HG02678 (cell line): ENCODE data around the gene ZNRF3.
"Not testable (repeated sequence)": the region's sequence is repeated elsewhere in the genome, so short reads cannot be mapped to it uniquely, and the experiment has no call there.

Source experiments
- ATAC-seq: cut with Tn5 transposase; IDR thresholded peaks from one replicate; pipeline ENCODE4 v1.9.1; 2021; ENCODE audit warnings: mild to moderate bottlenecking, moderate library complexity; ENCODE audit not compliant: unreplicated experiment

Gene ZNRF3

GRCh38 chr22:28929197-28929596 lies 45.8 kb downstream of the ZNRF3 start:
- ATAC-seq: no peak

- ATAC-seq: no peak
These were observed 47.1 kb downstream of the ZNRF3 start for GRCh38 chr22:28930357-28931007.

GRCh38 chr22:28931844-28932567 lies 48.6 kb downstream of the ZNRF3 start:
- no peak for ATAC-seq

- ATAC-seq: no peak
These were observed 49.9 kb downstream of the ZNRF3 start for GRCh38 chr22:28933321-28933720.

GRCh38 chr22:28934026-28934425 lies 50.7 kb downstream of the ZNRF3 start:
- no peak for ATAC-seq

- no peak for ATAC-seq
These were observed 51.8 kb downstream of the ZNRF3 start for GRCh38 chr22:28935140-28935539.

- no peak for ATAC-seq
These were observed 52.3 kb downstream of the ZNRF3 start for GRCh38 chr22:28935713-28936112.

DNA sequence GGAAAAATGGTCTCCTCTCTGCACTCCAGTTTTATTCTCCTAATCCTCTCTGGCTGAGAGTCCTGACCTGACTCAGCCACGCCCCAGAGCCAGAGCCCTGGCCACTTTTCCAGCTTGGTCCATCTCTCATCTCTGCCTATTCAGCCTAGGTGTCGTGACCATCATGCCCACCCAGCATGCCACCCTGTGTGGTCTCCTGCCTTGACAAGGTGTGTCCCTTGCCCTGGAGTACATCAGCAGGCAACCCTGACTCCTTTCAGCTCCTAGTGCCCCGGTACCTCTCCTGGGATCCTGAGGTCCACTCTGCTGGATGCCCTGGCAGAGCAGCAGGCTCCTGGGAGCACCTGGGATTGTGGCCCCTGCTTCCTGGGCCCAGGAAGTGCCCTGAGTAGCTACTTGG lies 52.8 kb downstream of the ZNRF3 start:
- ATAC-seq: no peak

DNA sequence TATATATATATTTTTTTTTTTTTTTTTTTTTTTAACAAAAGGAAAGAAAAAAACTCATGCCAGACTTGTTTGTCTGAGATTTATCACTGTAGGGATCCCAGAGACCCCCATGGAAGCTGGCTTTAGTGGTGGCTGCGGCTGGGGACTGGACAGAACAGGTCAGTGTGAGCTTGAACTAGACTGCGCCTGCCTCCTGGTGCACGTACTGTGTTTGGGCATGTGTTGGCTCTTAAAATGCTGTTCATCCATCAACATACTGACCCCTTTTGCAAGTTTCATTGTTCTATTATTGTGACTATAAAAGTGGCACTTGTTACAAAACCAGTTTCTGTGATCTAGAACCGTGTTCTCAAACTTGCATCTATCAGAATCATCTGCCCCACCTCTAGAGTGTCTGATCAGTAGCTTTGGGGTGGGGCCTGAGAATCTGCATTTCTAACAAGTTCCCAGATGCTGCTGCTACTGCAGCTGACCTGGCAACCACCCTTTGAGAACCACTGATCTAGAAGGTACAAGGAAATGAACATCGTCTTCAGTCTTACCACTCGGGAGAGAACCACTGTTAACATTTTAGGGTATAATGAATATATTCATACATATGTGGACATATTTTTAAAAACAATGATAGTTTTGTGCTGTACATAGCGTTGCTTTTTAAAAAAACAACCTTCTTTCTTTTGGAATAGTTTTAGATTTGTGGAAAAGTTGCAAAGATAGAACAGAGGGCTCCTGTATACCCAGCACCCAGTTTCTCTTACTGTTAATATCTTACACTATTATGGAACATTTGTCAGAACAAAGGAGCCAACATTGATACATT lies 54.0 kb downstream of the ZNRF3 start:
- no peak for ATAC-seq

GRCh38 chr22:28938286-28938833 lies 55.0 kb downstream of the ZNRF3 start:
- no peak for ATAC-seq

- no peak for ATAC-seq
These were observed 56.0 kb downstream of the ZNRF3 start for GRCh38 chr22:28939394-28939793.

GRCh38 chr22:28939932-28940331 lies 56.6 kb downstream of the ZNRF3 start:
- no peak for ATAC-seq

DNA sequence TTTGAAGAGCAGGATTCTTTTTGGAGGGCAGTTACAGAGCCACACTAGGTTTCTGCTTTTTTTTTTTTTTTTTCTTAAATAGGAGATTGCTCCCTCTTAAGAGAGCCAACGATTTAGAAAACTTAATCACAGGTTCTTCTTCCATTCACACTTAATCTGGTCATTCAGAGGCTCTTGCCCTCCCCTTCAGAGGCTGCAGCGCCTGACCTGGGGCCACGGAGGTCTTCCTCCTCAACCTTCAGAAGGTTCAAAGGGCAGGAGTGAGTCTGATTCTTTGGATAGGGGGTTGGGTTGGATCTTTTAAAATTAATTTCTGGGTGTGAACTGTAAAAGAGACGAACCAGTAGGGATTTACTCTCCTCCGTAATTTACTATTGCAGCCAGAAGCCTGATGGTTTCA lies 57.1 kb downstream of the ZNRF3 start:
- ATAC-seq: no peak

DNA sequence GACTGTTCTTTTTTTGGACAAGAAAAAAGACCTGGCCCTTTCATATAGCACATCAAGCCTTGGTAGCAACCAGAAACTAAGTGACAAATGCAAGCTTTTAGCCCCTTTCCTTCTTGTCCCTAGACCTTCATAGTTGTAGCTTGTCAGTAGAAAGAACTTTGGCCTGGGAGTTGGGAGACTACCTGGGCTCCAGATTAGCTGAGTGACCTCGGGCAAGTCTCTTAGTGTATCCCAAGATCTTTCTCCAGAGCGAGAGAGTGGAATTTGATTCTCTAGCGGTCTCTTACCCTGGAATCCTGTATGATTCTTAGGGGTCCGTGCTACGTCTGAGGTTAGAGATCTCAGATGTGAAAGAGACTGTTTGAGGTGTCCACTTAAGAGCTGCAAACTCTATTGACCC lies 59.0 kb downstream of the ZNRF3 start:
- no peak for ATAC-seq

GRCh38 chr22:28942801-28943500 lies 59.6 kb downstream of the ZNRF3 start:
- ATAC-seq: no peak

DNA sequence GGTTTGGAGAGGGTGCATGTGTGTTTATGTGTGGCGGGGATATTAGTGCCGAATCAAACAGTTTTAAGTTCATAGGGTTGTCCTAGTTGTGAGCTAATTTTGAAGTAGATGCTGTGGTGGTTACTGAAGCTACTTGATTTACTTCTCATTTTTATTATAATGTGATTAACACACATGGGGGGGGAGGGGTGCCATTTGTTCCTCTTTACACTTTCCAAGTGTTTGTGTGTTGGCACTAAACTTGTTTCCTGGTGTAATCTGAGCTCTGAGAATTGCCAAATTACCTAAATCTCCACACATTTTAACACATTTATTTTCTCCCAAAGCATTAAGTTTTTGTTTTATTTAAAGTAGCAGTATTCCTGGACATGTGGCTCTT lies 60.1 kb downstream of the ZNRF3 start:
- no peak for ATAC-seq

- no peak for ATAC-seq
These were observed 63.8 kb downstream of the ZNRF3 start for GRCh38 chr22:28947125-28947524.

DNA sequence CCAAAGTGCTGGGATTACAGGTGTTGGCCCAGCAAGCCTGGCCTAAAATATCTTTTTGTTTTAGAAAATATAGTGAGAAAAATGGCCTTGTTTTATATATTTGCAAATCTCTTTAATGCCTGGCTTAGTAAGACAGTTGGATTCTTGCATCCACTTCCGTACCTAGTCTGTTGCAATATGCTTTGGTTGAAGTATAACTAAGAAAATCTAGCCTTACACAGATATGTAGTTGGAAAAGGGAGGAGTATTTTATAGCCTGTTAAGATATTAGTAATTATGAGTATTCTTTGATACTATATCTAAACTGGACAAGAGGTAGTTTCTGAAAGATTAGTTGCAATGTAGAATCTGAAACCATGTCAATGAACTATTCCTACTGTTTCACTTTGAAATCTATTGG lies 65.1 kb downstream of the ZNRF3 start:
- no peak for ATAC-seq

DNA sequence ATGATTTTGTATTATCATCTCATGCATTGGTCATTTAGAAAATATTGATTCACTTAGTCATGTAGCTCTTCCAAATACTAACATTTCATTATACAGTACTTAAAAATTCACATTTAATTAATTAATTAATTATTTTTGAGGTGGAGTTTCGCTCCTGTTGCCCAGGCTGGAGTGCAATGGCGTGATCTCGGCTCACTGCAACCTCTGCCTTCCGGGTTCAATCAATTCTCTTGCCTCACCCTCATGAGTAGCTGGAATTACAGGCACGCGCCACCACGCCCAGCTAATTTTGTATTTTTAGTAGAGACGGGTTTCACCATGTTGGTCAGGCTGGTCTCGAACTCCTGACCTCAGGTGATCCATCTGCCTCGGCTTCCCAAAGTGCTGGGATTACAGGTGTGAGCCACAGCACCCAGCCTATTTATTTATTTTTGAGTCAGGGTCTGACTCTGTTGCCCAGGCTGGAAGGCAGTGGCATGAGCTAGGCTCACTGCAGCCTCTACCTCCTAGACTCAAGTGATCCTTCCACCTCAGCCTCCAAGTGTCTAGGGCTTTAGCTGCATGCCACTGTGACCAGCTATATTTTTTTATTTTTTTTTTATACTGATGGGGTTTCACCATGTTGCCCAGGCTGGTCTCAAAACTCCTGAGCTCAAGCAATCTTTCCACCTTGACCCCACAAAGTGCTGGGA lies 65.6 kb downstream of the ZNRF3 start:
- ATAC-seq: not testable (repeated sequence)

DNA sequence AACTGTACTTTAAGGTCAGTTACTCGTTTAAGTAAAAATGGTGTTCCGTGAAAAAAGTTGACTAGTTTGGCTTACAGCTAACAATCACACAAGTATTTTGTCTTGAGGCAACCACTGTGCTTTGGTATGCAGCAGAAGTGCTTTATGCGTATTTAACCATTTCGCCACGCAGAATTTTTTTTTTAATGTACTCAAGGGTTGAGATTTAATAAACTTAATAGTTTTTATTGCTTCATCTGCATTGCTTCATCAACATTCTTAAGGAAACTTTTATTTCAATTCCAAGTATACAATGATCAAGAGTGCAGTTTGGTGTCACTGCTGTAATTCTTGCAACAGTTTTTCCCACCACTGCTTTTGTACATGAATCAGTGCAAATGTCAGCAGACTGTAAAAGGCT lies 66.4 kb downstream of the ZNRF3 start:
- ATAC-seq: no peak
